H9 (cell line): ENCODE measurements around the gene PITX1. TPM values are rescaled to one million over a fixed set of nuclear protein-coding genes. Genes with fewer than 3 reads are reported as not detected.

ENCODE experiments used
- DNase-seq: peaks from one replicate; pipeline ENCODE4 v3.0.0-alpha.2; 2017
- H2AFZ ChIP-seq: one replicate; pipeline ENCODE4 v1.6.1; 2013; ENCODE audit warnings: mild to moderate bottlenecking, low read length, control low read depth, moderate library complexity
- H2AK5ac ChIP-seq: 2 replicates; pipeline ENCODE4 v1.6.1; 2013; ENCODE audit warnings: low read length, control low read depth, mixed read lengths; ENCODE audit not compliant: insufficient read length
- H2BK120ac ChIP-seq: one replicate; pipeline ENCODE4 v1.6.1; 2013; ENCODE audit warnings: low read depth, mild to moderate bottlenecking, low read length, control low read depth, inconsistent platforms; ENCODE audit not compliant: poor library complexity, severe bottlenecking
- H2BK12ac ChIP-seq: 2 replicates; pipeline ENCODE4 v1.6.1; 2013; ENCODE audit warnings: low read length, control low read depth, mixed read lengths, low read depth; ENCODE audit not compliant: insufficient read length
- H2BK15ac ChIP-seq: 2 replicates; pipeline ENCODE4 v1.6.1; 2013; ENCODE audit warnings: low read depth, low read length, control low read depth
- H2BK20ac ChIP-seq: one replicate; pipeline ENCODE4 v1.6.1; 2013; ENCODE audit warnings: low read depth, mild to moderate bottlenecking, low read length, control low read depth, inconsistent platforms; ENCODE audit not compliant: poor library complexity, severe bottlenecking
- H2BK5ac ChIP-seq: 2 replicates; pipeline ENCODE4 v1.6.1; 2013; ENCODE audit warnings: low read length, control low read depth, mixed read lengths; ENCODE audit not compliant: insufficient read length
- H3K14ac ChIP-seq: 2 replicates; pipeline ENCODE4 v1.6.1; 2013; ENCODE audit warnings: low read length, control low read depth; ENCODE audit not compliant: insufficient read depth
- H3K18ac ChIP-seq: 2 replicates; pipeline ENCODE4 v1.6.1; 2013; ENCODE audit warnings: low read depth, mild to moderate bottlenecking, mixed read lengths, low read length, control low read depth; ENCODE audit not compliant: insufficient read length
- H3K23ac ChIP-seq: 2 replicates; pipeline ENCODE4 v1.6.1; 2013; ENCODE audit warnings: low read length, control low read depth, mixed read lengths, low read depth; ENCODE audit not compliant: insufficient read length
- H3K23me2 ChIP-seq: 2 replicates; pipeline ENCODE4 v1.6.1; 2013; ENCODE audit warnings: low read depth, mild to moderate bottlenecking, mixed read lengths, low read length, control low read depth; ENCODE audit not compliant: insufficient read length, poor library complexity, severe bottlenecking
- H3K27ac ChIP-seq: 2 replicates; pipeline ENCODE4 v1.5.1; 2013; ENCODE audit warnings: low read length, control low read depth, mixed read lengths, low read depth; ENCODE audit not compliant: insufficient read length
- H3K27me3 ChIP-seq: 2 replicates; pipeline ENCODE4 v1.6.1; 2013; ENCODE audit warnings: low read length, control low read depth, inconsistent platforms; ENCODE audit not compliant: insufficient read depth
- H3K4ac ChIP-seq: 2 replicates; pipeline ENCODE4 v1.6.1; 2013; ENCODE audit warnings: low read depth, mild to moderate bottlenecking, control low read depth, inconsistent platforms, low read length, moderate library complexity
- H3K4me1 ChIP-seq: 2 replicates; pipeline ENCODE4 v1.6.1; 2013; ENCODE audit warnings: low read length, control low read depth, inconsistent platforms; ENCODE audit not compliant: insufficient read depth
- H3K4me2 ChIP-seq: 2 replicates; pipeline ENCODE4 v1.6.1; 2013; ENCODE audit warnings: low read length, control low read depth, mixed read lengths; ENCODE audit not compliant: insufficient read length, insufficient read depth
- H3K56ac ChIP-seq: 2 replicates; pipeline ENCODE4 v1.6.1; 2013; ENCODE audit warnings: low read depth, mild to moderate bottlenecking, mixed read lengths, low read length, control low read depth; ENCODE audit not compliant: insufficient read length
- H3K79me1 ChIP-seq: 2 replicates; pipeline ENCODE4 v1.6.1; 2013; ENCODE audit warnings: low read depth, mild to moderate bottlenecking, moderate library complexity, low read length, control low read depth, inconsistent platforms; ENCODE audit not compliant: insufficient read depth, poor library complexity, severe bottlenecking
- H3K79me2 ChIP-seq: 2 replicates; pipeline ENCODE4 v1.6.1; 2013; ENCODE audit warnings: low read length, control low read depth, inconsistent platforms; ENCODE audit not compliant: insufficient read depth
- H3K9ac ChIP-seq: 2 replicates; pipeline ENCODE4 v1.6.1; 2013; ENCODE audit warnings: low read length, control low read depth, mixed read lengths; ENCODE audit not compliant: insufficient read length; ENCODE audit errors: extremely low read depth
- H3K9me3 ChIP-seq: one replicate; pipeline ENCODE4 v1.6.1; 2013; ENCODE audit warnings: low read depth, low read length, inconsistent platforms; ENCODE audit not compliant: control insufficient read depth
- H3T11ph ChIP-seq: one replicate; pipeline ENCODE4 v1.6.1; 2013; ENCODE audit warnings: mild to moderate bottlenecking, low read length, control low read depth, inconsistent platforms
- H4K20me1 ChIP-seq: one replicate; pipeline ENCODE4 v1.6.1; 2013; ENCODE audit not compliant: control insufficient read depth, insufficient read length, insufficient read depth
- H4K5ac ChIP-seq: 2 replicates; pipeline ENCODE4 v1.6.1; 2013; ENCODE audit warnings: low read depth, mild to moderate bottlenecking, mixed read lengths, low read length, control low read depth; ENCODE audit not compliant: insufficient read length
- H4K8ac ChIP-seq: replicated peaks from 2 replicates; pipeline ENCODE4 v1.6.1; 2013; ENCODE audit warnings: low read length, control low read depth, mixed read lengths, low read depth; ENCODE audit not compliant: insufficient read length
- H4K91ac ChIP-seq: 2 replicates; pipeline ENCODE4 v1.6.1; 2013; ENCODE audit warnings: low read depth, mild to moderate bottlenecking, moderate library complexity, mixed read lengths, low read length, control low read depth; ENCODE audit not compliant: insufficient read length
- H3K27ac Mint-ChIP-seq, 3 experiments: 2 replicates in 2 of 3; 3 replicates in 1 of 3; pipeline ENCODE4 v1.8.0; 2020 to 2021; ENCODE audit warnings: mixed read lengths in 3 of 3, mild to moderate bottlenecking in 1 of 3, moderate library complexity in 1 of 3
- H3K27me3 Mint-ChIP-seq: 2 replicates; pipeline ENCODE4 v1.8.0; 2021; ENCODE audit warnings: low read depth, mild to moderate bottlenecking, moderate library complexity, mixed read lengths
- H3K36me3 Mint-ChIP-seq, 3 experiments: 2 replicates in 2 of 3; 3 replicates in 1 of 3; pipeline ENCODE4 v1.8.0; 2020 to 2021; ENCODE audit warnings: low read depth in 3 of 3, mixed read lengths in 3 of 3; ENCODE audit not compliant: insufficient read depth in 1 of 3
- H3K4me1 Mint-ChIP-seq, 2 experiments: 2 replicates each; pipeline ENCODE4 v1.8.0; 2020; ENCODE audit warnings: mixed read lengths in 2 of 2
- H3K4me3 Mint-ChIP-seq, 2 experiments: 2 replicates in 1 of 2; 3 replicates in 1 of 2; pipeline ENCODE4 v1.8.0; 2020 to 2021; ENCODE audit warnings: mild to moderate bottlenecking in 2 of 2, mixed read lengths in 2 of 2, moderate library complexity in 1 of 2
- H3K9me3 Mint-ChIP-seq, 2 experiments: 2 replicates in 1 of 2; 3 replicates in 1 of 2; pipeline ENCODE4 v1.8.0; 2020; ENCODE audit warnings: mild to moderate bottlenecking in 2 of 2, mixed read lengths in 2 of 2, moderate library complexity in 1 of 2
- CTCF ChIP-seq: fragments of 200-600 bp; sonication (generic); conservative IDR thresholded peaks from 3 replicates; pipeline ENCODE4 v1.8.0; 2021; ENCODE audit warnings: antibody characterized with exemption, mild to moderate bottlenecking
- WGBS: extraction: QIAGEN DNeasy Blood & Tissue Kit; methylation state at CpG from one replicate; pipeline ENCODE4 v1.1.7; 2013; ENCODE audit warnings: missing lambda C conversion rate, low lambda C conversion rate, mixed read lengths; ENCODE audit not compliant: insufficient read length; ENCODE audit errors: extremely low coverage; 5-methylcytosine and 5-hydroxymethylcytosine counted together
- total RNA-seq: library from RNA; stranded (reverse); gene quantifications from 2 replicates; pipeline ENCODE4 v1.2.1, GENCODE V29; 2021

PITX1 gene
- total RNA-seq, 1 experiment from 2014 or later: not detected

DNA sequence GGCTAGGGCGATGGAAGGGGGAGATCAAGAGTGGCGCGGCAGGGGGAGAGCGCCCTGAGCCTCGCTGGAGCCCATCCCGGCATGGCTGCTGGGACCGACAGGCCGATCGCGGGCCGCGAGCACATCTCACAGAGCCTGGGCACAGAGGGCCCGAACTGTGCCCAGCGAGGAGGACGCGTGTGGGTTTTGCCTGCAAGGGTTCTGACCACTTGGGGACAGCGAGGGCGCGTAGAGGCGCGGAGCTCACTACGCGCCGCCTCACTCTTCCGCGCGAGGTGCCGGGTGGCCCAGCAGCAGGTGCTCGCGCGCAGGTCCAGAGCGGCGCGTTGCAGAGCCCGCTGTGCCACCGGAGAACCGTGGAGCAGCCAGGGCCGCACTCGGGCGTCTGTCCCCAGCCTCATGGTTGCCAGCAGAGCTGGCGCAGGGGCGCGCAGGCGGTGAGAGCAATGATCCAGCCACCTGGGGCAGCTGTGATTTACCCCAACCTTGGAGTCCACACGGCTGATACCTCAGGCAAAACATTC is 16.3 kb upstream of the PITX1 start:
- no peak overlapping the region for H2BK5ac ChIP-seq
- H2AK5ac ChIP-seq: no peak overlapping the region
- no peak overlapping the region for H2BK12ac ChIP-seq
- no peak overlapping the region for H3K18ac ChIP-seq
- peaks cover 7 to 10% of the 10 kb centered on the region in 2 experiments; a peak in 3 of 4 replicates for H3K4me1 Mint-ChIP-seq
- no peak overlapping the region for H2BK20ac ChIP-seq
- peak; percentile 56 for DNase-seq
- no peak overlapping the region for H4K91ac ChIP-seq
- H3K27ac Mint-ChIP-seq: no peak overlapping the region
- peak overlapping the region; percentile 37 to 73 for H3K4me3 Mint-ChIP-seq
- H2BK15ac ChIP-seq: no peak overlapping the region
- H4K8ac ChIP-seq: no peak overlapping the region
- H3T11ph ChIP-seq: no peak overlapping the region
- no peak overlapping the region; the same call in 1 of the 2 replicates for H3K14ac ChIP-seq
- no peaks in the 10 kb centered on the region for H4K20me1 ChIP-seq
- no peaks in the 10 kb centered on the region for H3K79me2 ChIP-seq
- no peak overlapping the region for H4K5ac ChIP-seq
- no peaks in the 10 kb centered on the region for H3K9me3 ChIP-seq
- no peak overlapping the region for H3K56ac ChIP-seq
- no peak overlapping the region for H3K27ac ChIP-seq
- H3K9ac ChIP-seq: no peak overlapping the region
- peaks cover 99% of the 10 kb centered on the region for H3K27me3 Mint-ChIP-seq
- H3K4me2 ChIP-seq: peak overlapping the region; percentile 46
- peaks cover 29% of the 10 kb centered on the region; the same call in 1 of the 2 replicates for H3K27me3 ChIP-seq
- no CpG with 5 or more reads among the region's 45 CpGs for WGBS
- no peak for TF ChIP-seq CTCF
- H3K9me3 Mint-ChIP-seq: no peaks in the 10 kb centered on the region; a peak in 1 of 5 replicates
- H3K4ac ChIP-seq: no peak overlapping the region
- no peak overlapping the region for H3K23ac ChIP-seq
- no peaks in the 10 kb centered on the region for H3K4me1 ChIP-seq
- no peaks in the 10 kb centered on the region for H3K79me1 ChIP-seq
- H2BK120ac ChIP-seq: no peak overlapping the region
- H2AFZ ChIP-seq: no peak overlapping the region
- no peaks in the 10 kb centered on the region for H3K36me3 Mint-ChIP-seq
- peaks cover 7% of the 10 kb centered on the region for H3K23me2 ChIP-seq
